ENCODE measurements around the gene PWWP2B. TPM values are rescaled to one million over a fixed set of nuclear protein-coding genes. Genes with fewer than 3 reads are reported as not detected.

Gene PWWP2B
- total and polyA plus RNA-seq, 9 of the 15 experiments (the other 6 are each of a cell fraction or from before 2014, with no cell fraction given) = 0.07 to 9.2 (median 1.6) TPM; not detected in 1

- H3K4me1 ChIP-seq (replicated peaks in 1 of 2; ENCODE audit: control insufficient read depth in 2 of 2, insufficient read depth in 2 of 2, low read length in 2 of 2) = peaks cover 16 to 81% of the 10 kb centered on the region in 2 experiments
- no peak for DNase-seq (ENCODE audit: extremely low read depth in 1 of 4, low spot score in 3 of 4)
- no peak for FAIRE-seq
- H3K27ac ChIP-seq (ENCODE audit: extremely low read depth, low read depth, low read length) = peak overlapping the region; percentile 83
- H3K4me3 ChIP-seq = peak overlapping the region; percentile 21
- H3K9ac ChIP-seq (ENCODE audit: insufficient read depth in 1 of 2, low read depth in 2 of 2, low read length in 2 of 2) = peak overlapping the region; percentile 74 to 76
- no peaks in the 10 kb centered on the region for H3K9me1 ChIP-seq (ENCODE audit: control insufficient read depth, insufficient read depth, low read length)
- H3K9me3 ChIP-seq (replicated peaks; ENCODE audit: control insufficient read depth, insufficient read depth, low read depth, low read length) = no peaks in the 10 kb centered on the region
- peak overlapping the region; percentile 74 for H2AFZ ChIP-seq (ENCODE audit: low read depth, low read length)
- H3K36me3 ChIP-seq (ENCODE audit: control insufficient read depth, insufficient read depth, low read length) = no peaks in the 10 kb centered on the region
- H3K4me2 ChIP-seq (ENCODE audit: insufficient read depth, low read length) = peak overlapping the region; percentile 76
- 31% methylated on average over 10 of the region's 29 CpGs for WGBS (ENCODE audit: insufficient coverage, low coverage, missing lambda C conversion rate)
- H3K27me3 ChIP-seq (ENCODE audit: control insufficient read depth in 2 of 2, insufficient read depth in 2 of 2, low read length in 2 of 2) = no peaks in the 10 kb centered on the region
- H3K79me2 ChIP-seq (ENCODE audit: control insufficient read depth, insufficient read depth, low read length) = no peaks in the 10 kb centered on the region
- ATAC-seq = peak; percentile 3; the same call in 2 of the 3 replicates
- POLR2A ChIA-PET = interaction anchor here (0.7 kb wide), 1 partner anchor 26 kb away, joined by 3 read pairs; no protein-coding TSS in a partner anchor
- intact Hi-C loops (cut with micrococcal nuclease) = loop anchor here (2.0 kb wide), 1 partner anchor 51 kb away; the partner anchor contains the start of gene PWWP2B
- in situ Hi-C loops (cut with MboI) = no loop called here
- no TSS peak for BruUV-seq (replicated peaks)
- CTCF ChIA-PET (ENCODE audit: low intra/inter-chr PET ratio) = no interaction called here
- no peaks in the 10 kb centered on the region for H4K20me1 ChIP-seq (replicated peaks; ENCODE audit: control insufficient read depth, insufficient read depth, low read length)
- TF ChIP-seq MGA (IDR thresholded peaks at IDR 0.05) (peak; percentile 41; the same call in 1 of the 2 replicates), POLR2A (conservative IDR thresholded peaks at IDR 0.05) (0 out of 2 replicates have a peak, but pooled peaks have one; percentile 2), YY1 (IDR thresholded peaks at IDR 0.05; ENCODE audit: borderline replicate concordance in 1 of 3, control insufficient read depth in 1 of 3, extremely low read depth in 1 of 3, insufficient read depth in 3 of 3, insufficient read length in 1 of 3, insufficient replicate concordance in 2 of 3, low read depth in 1 of 3, low read length in 2 of 3) (peak in 1 of 3 experiments; percentile 18), E2F6 (IDR thresholded peaks at IDR 0.05; ENCODE audit: borderline replicate concordance in 1 of 2, extremely low read depth in 1 of 2, insufficient read depth in 1 of 2, insufficient read length in 1 of 2, low read depth in 1 of 2, low read length in 1 of 2, poor library complexity in 1 of 2, severe bottlenecking in 1 of 2) (peak in 1 of 2 experiments; percentile 29), RBFOX2 (IDR thresholded peaks at IDR 0.05; ENCODE audit: low read depth, low read length) (peak; percentile 15), ZFX (CRISPR knock-in tag; IDR thresholded peaks at IDR 0.05) (peak; percentile 47)
Observed at GRCh38 chr10:132447446-132448247, 50.6 kb downstream of the PWWP2B start.

Data from K562 (cell line).